Activated T-cell treated with anti-CD3 and anti-CD28 coated beads, Interleukin-2, amount 50 U/mL, for 1 hour (primary cell): ENCODE results near the gene ACTN1.
A peak's percentile ranks its signal among the peaks of the same experiment; 100 is the strongest.

ENCODE experiments used
- DNase-seq: peaks from one replicate; pipeline ENCODE4 v3.0.0-alpha.2; 2020

The ACTN1 gene

GRCh38 chr14:68884031-68885030 is 94.8 kb downstream of the ACTN1 start:
- no peak for DNase-seq

GRCh38 chr14:68882235-68882634 is 96.9 kb downstream of the ACTN1 start:
- DNase-seq = no peak

GRCh38 chr14:68881396-68881795 is 97.7 kb downstream of the ACTN1 start:
- no peak for DNase-seq

GRCh38 chr14:68880581-68881105 is 98.5 kb downstream of the ACTN1 start:
- no peak for DNase-seq

GRCh38 chr14:68879841-68880575 is 99.1 kb downstream of the ACTN1 start:
- no peak for DNase-seq

- DNase-seq = no peak
These were observed 99.8 kb downstream of the ACTN1 start for GRCh38 chr14:68879321-68879781.

GRCh38 chr14:68878908-68879307 is 100.2 kb downstream of the ACTN1 start:
- no peak for DNase-seq

- no peak for DNase-seq
These were observed 101.0 kb downstream of the ACTN1 start for GRCh38 chr14:68877993-68878575.

- no peak for DNase-seq
These were observed 102.1 kb downstream of the ACTN1 start for GRCh38 chr14:68876976-68877375.

GRCh38 chr14:68874746-68875155 is 104.4 kb downstream of the ACTN1 start:
- no peak for DNase-seq

- DNase-seq = no peak
These were observed 105.7 kb downstream of the ACTN1 start for GRCh38 chr14:68873376-68873775.

GRCh38 chr14:68871392-68871791 is 107.7 kb downstream of the ACTN1 start:
- DNase-seq = no peak

GRCh38 chr14:68866991-68867533 is 112.0 kb downstream of the ACTN1 start:
- no peak for DNase-seq

GRCh38 chr14:68865542-68865941 is 113.6 kb downstream of the ACTN1 start:
- DNase-seq = no peak

GRCh38 chr14:68864361-68864750 is 114.7 kb downstream of the ACTN1 start:
- DNase-seq = no peak

- no peak for DNase-seq
These were observed 115.3 kb downstream of the ACTN1 start for GRCh38 chr14:68863610-68864360.

- peak; percentile 68 for DNase-seq
These were observed 116.0 kb downstream of the ACTN1 start for GRCh38 chr14:68862954-68863594.

- DNase-seq = no peak
These were observed 118.3 kb downstream of the ACTN1 start for GRCh38 chr14:68860771-68861170.

- DNase-seq = no peak
These were observed 121.5 kb downstream of the ACTN1 start for GRCh38 chr14:68857516-68858070.

- no peak for DNase-seq
These were observed 122.5 kb downstream of the ACTN1 start for GRCh38 chr14:68856572-68856971.

- no peak for DNase-seq
These were observed 124.7 kb downstream of the ACTN1 start for GRCh38 chr14:68854421-68854820.
